ENCODE measurements around the gene AGAP1.

AGAP1 gene

DNA sequence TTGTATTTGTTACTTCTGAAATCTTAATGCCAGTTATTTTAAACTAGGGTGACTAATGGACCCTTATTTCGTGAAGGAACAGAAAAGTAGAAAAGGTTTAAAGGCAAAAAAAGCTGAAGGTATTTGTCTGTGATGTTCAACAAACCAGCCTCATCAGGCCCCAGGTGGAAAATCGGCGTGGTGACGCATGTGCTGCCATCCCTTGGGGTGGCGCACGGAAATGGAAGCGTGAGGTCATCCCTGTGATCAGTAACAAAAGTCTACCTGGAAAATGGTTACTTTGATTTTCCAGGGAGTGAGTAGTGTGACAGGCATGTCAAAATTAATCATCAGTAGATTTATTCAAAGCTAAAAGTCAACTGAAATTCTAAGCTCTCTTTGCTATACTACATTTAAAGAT lies 361.2 kb downstream of the AGAP1 start:
- TF ChIP-seq, protein P1, sequence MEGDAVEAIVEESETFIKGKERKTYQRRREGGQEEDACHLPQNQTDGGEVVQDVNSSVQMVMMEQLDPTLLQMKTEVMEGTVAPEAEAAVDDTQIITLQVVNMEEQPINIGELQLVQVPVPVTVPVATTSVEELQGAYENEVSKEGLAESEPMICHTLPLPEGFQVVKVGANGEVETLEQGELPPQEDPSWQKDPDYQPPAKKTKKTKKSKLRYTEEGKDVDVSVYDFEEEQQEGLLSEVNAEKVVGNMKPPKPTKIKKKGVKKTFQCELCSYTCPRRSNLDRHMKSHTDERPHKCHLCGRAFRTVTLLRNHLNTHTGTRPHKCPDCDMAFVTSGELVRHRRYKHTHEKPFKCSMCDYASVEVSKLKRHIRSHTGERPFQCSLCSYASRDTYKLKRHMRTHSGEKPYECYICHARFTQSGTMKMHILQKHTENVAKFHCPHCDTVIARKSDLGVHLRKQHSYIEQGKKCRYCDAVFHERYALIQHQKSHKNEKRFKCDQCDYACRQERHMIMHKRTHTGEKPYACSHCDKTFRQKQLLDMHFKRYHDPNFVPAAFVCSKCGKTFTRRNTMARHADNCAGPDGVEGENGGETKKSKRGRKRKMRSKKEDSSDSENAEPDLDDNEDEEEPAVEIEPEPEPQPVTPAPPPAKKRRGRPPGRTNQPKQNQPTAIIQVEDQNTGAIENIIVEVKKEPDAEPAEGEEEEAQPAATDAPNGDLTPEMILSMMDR (conservative IDR thresholded peaks at IDR 0.05): no peak
- H3K27ac ChIP-seq: no peak overlapping the region

DNA sequence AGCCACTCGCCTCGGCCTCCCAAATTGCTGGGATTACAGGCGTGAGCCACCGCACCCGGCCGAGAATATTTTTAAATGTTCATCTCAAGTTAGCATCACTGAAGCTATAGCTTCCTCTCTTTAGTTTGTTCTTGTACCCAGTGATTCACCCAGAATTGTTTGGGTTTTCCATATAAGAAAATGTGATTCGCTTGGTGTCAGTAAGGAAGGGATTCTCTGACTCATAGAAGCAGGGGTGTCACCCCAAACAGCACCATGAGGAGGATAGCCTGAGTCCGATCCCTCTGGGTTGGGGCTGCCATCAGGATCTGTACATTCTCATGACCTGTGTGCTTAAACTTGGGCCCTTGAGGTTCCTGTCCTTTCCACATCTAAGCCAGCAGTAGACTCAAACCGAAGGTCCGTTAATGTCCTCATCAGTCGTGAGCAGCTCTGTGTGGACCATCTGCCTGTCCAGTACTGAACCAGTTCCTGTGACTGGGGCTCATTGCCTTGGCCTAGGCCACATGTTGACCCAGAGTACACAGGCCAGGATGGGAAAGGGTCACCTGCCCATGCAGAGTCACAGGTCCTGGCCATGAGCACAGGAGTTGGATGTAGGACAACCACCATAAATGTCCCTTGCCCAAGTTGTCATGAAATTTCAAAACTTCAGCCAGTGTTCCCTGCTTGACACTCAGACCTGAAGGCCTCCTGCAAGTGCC lies 362.5 kb downstream of the AGAP1 start:
- no peak overlapping the region for H3K27ac ChIP-seq
- TF ChIP-seq, protein P1 (conservative IDR thresholded peaks at IDR 0.05): no peak

DNA sequence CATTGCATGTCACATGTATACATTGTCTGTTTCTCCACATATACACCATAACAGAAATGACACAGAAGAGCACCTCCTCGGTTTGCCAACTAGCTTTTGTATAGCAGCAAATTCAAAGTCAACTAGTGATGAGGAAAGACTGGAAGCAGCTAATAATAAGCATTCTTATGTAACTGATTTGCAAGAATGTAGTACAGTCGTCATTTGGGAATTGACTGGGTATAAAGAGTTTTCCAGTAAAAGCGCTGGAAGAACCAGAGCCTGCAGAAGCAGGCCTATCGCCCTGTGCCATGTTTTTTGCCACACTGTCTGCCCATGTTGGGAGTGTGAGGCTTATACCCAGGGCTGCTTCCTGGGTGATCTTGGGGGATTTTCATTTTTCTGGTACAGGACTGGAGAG lies 363.8 kb downstream of the AGAP1 start:
- no peak overlapping the region for H3K27ac ChIP-seq
- TF ChIP-seq, protein P1 (conservative IDR thresholded peaks at IDR 0.05): no peak

DNA sequence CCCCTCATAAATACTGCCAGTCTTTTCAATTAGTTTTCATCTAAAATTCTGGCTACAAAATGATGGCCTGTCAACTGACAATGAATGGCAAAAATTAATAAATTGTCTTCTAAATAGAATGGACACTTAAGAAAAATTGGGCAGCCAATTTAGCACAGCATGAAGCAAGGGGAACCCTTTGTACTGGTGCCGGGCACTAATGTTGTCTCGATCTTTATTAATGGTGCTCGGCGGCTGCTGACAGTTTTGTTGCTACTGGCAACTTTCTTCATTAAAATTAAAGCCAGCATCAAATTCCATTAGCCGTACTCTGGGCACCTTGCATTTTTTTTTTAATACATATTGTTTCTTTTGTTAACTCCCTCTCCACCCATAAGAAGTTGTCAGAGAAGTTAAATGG lies 365.0 kb downstream of the AGAP1 start:
- no peak overlapping the region for H3K27ac ChIP-seq
- TF ChIP-seq, protein P1 (conservative IDR thresholded peaks at IDR 0.05): no peak

DNA sequence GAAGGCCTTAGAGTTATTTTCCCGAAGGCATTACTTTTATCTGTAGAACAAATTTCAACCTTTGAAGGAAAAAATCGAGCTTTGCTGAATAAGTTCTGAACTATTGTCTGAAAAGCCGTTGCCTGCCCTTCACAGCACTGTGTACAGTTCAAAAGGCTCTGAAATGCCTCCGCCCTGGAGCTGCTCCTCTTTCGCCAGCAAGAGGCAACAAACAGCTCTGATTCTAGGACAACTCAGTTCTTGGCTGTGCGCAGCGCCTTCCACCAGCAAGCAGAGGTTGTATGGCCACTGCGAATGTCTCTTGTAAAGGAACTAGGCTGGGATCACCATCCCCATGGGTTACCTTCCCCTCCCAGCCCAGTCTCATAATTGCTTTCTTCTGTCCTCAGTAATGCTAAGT lies 365.8 kb downstream of the AGAP1 start:
- no peak overlapping the region for H3K27ac ChIP-seq
- TF ChIP-seq, protein P1 (conservative IDR thresholded peaks at IDR 0.05): no peak

DNA sequence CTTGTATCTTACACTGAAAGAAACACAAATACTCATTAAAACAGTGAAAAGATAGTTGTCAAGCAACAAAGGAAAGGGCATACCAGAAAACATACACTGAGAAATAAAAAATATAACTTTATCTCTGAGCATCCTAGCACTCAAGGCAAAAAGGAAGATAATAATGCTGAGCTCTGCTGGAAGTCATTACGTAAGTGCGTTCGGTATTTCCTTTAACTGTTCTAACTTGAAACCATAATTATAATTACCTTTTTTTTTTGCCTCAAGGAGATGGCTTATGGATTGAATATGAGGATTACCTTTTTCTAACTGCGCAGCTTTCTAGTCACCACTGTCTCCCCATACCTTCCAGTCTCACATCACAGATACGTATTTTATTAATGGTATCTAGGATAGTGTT lies 366.3 kb downstream of the AGAP1 start:
- TF ChIP-seq, protein P1 (conservative IDR thresholded peaks at IDR 0.05): no peak
- H3K27ac ChIP-seq: no peak overlapping the region

DNA sequence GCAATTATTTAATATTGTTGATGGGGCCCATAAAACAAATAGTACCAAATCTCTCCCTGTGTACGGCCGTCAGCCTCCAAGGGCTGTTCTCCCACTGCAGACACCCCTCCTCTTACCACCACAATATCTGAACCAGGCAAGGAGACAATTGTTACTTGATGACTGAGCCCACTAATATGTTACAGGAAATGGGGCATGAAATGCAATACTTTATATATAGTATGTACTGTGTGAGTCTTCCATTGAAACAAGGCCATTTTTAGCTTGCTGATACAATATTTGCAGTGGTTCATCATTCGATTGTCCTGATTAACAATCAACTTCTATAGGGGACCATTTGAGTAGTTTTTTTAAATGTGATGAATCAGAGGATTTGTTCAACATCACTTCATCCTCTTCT lies 367.0 kb downstream of the AGAP1 start:
- TF ChIP-seq, protein P1 (conservative IDR thresholded peaks at IDR 0.05): no peak

More for the DNA sequence above, 367.0 kb downstream of the AGAP1 start:
- H3K27ac ChIP-seq: no peak overlapping the region

All from VCaP (cell line).